Epithelial cell of proximal tubule (primary cell): ENCODE measurements around the gene RALGAPB. TPM values are rescaled to one million over a fixed set of nuclear protein-coding genes. Genes with fewer than 3 reads are reported as not detected.

ENCODE experiments used
- DNase-seq: peaks from one replicate; pipeline ENCODE4 v3.0.0-alpha.2; 2011; ENCODE audit warnings: low read depth
- H3K4me3 ChIP-seq: 2 replicates; pipeline ENCODE4 v1.5.1; 2011; ENCODE audit warnings: low read depth, mild to moderate bottlenecking, low read length
- CTCF ChIP-seq: conservative IDR thresholded peaks from 2 replicates; pipeline ENCODE4 v1.5.1; 2012; ENCODE audit warnings: low read depth, mild to moderate bottlenecking, low read length
- total RNA-seq: library from RNA; depleted of rRNA; stranded (reverse); fragments of >200 nt; gene quantifications from 2 replicates; pipeline ENCODE4 v1.2.3, GENCODE V29; 2015

RALGAPB gene
- total RNA-seq, 1 donor from 2014 or later, result 19.1 TPM

DNA sequence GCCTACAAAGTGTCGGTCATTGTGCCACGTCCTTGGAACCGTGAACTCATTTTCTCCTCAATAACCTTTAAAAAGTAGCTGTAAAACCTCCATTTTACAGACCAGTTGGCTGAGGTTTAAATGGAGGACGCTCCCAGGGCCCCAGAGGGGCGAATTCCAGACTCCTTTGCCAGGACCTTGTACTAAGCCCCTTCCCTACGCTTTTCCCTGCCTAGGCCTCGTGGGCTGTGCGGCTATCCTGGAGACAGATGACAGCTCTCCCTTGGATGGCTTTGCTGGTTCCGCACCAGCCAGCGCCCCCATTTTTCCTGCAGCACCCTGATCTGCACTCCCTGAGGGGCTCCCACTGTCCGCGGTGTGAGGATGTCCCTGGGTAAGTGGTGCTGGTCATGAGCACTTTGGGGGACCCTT, 25.4 kb upstream of the RALGAPB start:
- TF ChIP-seq CTCF, result no peak
- peak overlapping the region; percentile 80 for H3K4me3 ChIP-seq
- DNase-seq, result no peak

DNA sequence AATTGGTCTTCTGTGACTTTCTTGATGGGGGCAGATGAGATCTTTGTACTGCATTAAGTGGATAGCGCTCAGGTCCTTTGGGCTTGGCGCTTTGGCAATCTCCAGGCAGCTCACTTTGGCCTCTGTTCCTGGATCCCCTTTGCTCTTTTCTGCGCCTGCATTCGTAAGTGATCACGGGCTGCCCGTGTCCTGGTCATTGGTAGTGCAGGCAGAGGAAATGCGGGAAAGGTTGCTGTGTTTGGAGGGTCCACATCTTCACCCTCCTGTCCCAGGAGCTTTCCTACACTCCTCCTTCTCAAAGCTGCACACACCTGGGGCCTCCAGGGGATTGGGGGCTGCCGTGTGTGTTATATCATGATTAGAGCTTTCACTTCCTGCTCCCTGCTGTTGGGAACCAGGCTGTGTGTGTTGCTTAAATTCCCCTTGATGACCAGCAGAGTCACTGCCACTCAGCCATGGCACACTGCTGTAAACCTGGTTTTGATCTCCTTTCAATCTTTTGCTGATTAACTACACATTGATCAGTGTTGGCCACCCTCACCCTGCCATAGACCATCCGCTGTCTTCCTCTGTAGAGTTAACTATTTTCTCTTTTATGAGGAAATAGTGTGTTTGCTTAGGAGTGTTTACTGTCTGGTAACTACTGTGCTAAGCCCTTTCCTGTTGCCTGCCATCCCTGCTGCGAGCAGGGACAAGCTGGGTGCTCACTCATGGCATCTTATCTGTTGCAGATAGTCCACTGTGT, 24.5 kb upstream of the RALGAPB start:
- no peak overlapping the region for H3K4me3 ChIP-seq
- no peak for TF ChIP-seq CTCF

GRCh38 chr20:38449046-38449445, 23.6 kb upstream of the RALGAPB start:
- H3K4me3 ChIP-seq, result no peak overlapping the region
- no peak for DNase-seq
- TF ChIP-seq CTCF, result no peak

More for the DNA sequence above, 24.5 kb upstream of the RALGAPB start:
- DNase-seq, result no peak

DNA sequence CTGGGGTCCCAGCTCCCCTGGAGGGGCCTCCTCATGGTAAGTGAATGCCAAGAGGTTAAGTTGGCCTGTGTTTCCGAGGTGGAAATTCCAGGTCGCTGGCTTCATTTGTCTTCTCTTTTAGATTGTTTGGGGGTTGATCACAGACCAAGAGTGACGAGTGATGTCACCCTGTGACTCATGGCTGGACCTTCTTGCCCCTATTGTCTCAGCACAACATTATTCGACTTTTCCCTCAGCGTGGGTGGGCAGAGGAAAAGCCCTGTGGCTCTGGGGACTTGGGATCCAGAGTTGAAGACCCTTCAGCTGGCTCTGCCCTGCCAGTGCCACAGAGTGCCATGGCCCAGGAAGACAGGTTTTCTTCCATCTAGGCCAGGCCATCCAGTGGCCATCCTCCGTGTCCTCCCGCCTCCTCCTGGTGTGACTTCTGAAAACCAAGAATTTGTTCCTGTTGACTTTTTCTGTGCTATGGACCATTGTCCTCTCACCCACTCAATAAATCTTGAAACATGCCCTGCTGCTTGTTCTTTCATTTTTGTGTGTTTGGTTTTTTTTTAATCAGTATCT, 22.1 kb upstream of the RALGAPB start:
- TF ChIP-seq CTCF, result no peak
- no peak for DNase-seq
- H3K4me3 ChIP-seq, result no peak overlapping the region

GRCh38 chr20:38452880-38453624, 19.6 kb upstream of the RALGAPB start:
- no peak overlapping the region for H3K4me3 ChIP-seq
- no peak for TF ChIP-seq CTCF
- DNase-seq, result no peak

- H3K4me3 ChIP-seq, result no peak overlapping the region
- no peak for TF ChIP-seq CTCF
- DNase-seq, result peak; percentile 57
These were observed 18.7 kb upstream of the RALGAPB start for GRCh38 chr20:38453941-38454340.
